GM12878 (cell line): ENCODE results near the gene ZMIZ1. TPM values are rescaled to one million over a fixed set of nuclear protein-coding genes. Genes with fewer than 3 reads are reported as not detected.

ENCODE experiments used
- ATAC-seq: fragments of 200-7000 bp; cut with Tn5 transposase; 3 replicates; pipeline ENCODE4 v1.9.1; 2020; ENCODE audit warnings: mild to moderate bottlenecking, moderate library complexity
- BruUV-seq: library from RNA; stranded (reverse); fragments of 400-500 nt; replicated peaks from 2 replicates; lab custom pipeline; 2021; lab: Mats Ljungman, UMichigan
- CTCF ChIA-PET: fragments of 300-600 bp; sonication (Branson Sonifier 250); formaldehyde crosslinking; extraction: SDS; loops from one replicate; lab custom pipeline; 2021; ENCODE audit warnings: inconsistent platforms; lab: Yijun Ruan, JAX
- POLR2A ChIA-PET: fragments of 350-600 bp; formaldehyde crosslinking; extraction: SDS; loops from one replicate; lab custom pipeline; 2021; ENCODE audit warnings: inconsistent platforms; lab: Charles Lee
- RAD21 ChIA-PET: fragments of 300-600 bp; sonication (Branson Sonifier 250); formaldehyde crosslinking; loops from one replicate; lab custom pipeline; 2023; ENCODE audit warnings: antibody characterized with exemption; ENCODE audit not compliant: unreplicated experiment; lab: Charles Lee
- SMC1A ChIA-PET: fragments of 300-600 bp; sonication (Branson Sonifier 250); formaldehyde crosslinking; loops from one replicate; lab custom pipeline; 2023; ENCODE audit not compliant: unreplicated experiment, uncharacterized antibody; lab: Charles Lee
- DNase-seq: peaks from one replicate; pipeline ENCODE4 v3.0.0-alpha.2; 2011; ENCODE audit warnings: low read depth, low spot score
- FAIRE-seq: peaks from 3 replicates; lab custom pipeline; 2011; peaks lifted over from hg19 to GRCh38; lab: Jason Lieb, UNC
- H2AFZ ChIP-seq: 2 replicates; pipeline ENCODE4 v1.6.0; 2011; ENCODE audit warnings: low read depth, low read length, control low read depth; ENCODE audit not compliant: control insufficient read depth
- H3K27ac ChIP-seq: 2 replicates; pipeline ENCODE4 v1.5.1; 2011; ENCODE audit warnings: control low read depth; ENCODE audit not compliant: control insufficient read depth, insufficient read depth
- H3K27me3 ChIP-seq, 2 experiments: replicated peaks in 1 of 2; 2 replicates each; pipeline versions ENCODE4 v1.6.0 to v1.6.1; 2011; ENCODE audit warnings: low read length in 1 of 2; ENCODE audit not compliant: control insufficient read depth in 2 of 2, insufficient read depth in 2 of 2
- H3K36me3 ChIP-seq, 2 experiments: 2 replicates each; pipeline ENCODE4 v1.5.1; 2011; ENCODE audit warnings: low read length in 1 of 2; ENCODE audit not compliant: control insufficient read depth in 2 of 2, insufficient read depth in 2 of 2
- H3K4me1 ChIP-seq: 2 replicates; pipeline ENCODE4 v1.6.1; 2011; ENCODE audit warnings: mild to moderate bottlenecking, low read length, moderate library complexity, mixed read lengths; ENCODE audit not compliant: control insufficient read depth, insufficient read depth
- H3K4me2 ChIP-seq: 2 replicates; pipeline ENCODE4 v1.6.0; 2011; ENCODE audit warnings: control low read depth; ENCODE audit not compliant: control insufficient read depth, insufficient read depth
- H3K4me3 ChIP-seq: fragments of 200-600 bp; sonication (generic); 2 replicates; pipeline ENCODE4 v1.5.1; 2016
- H3K79me2 ChIP-seq: 2 replicates; pipeline ENCODE4 v1.6.0; 2011; ENCODE audit warnings: low read length; ENCODE audit not compliant: control insufficient read depth, insufficient read depth
- H3K9ac ChIP-seq: 2 replicates; pipeline ENCODE4 v1.8.0; 2011; ENCODE audit warnings: low read length, control low read depth, mixed read lengths; ENCODE audit not compliant: control insufficient read depth, insufficient read depth
- H3K9me3 ChIP-seq: replicated peaks from 3 replicates; pipeline ENCODE4 v1.5.1; 2011; ENCODE audit warnings: mild to moderate bottlenecking, low read length; ENCODE audit not compliant: control insufficient read depth, insufficient read depth
- H4K20me1 ChIP-seq: 2 replicates; pipeline ENCODE4 v1.6.0; 2011; ENCODE audit not compliant: control insufficient read depth, insufficient read depth
- BACH1 ChIP-seq: fragments of 450-650 bp; IDR thresholded peaks from 2 replicates; pipeline ENCODE4 v1.6.1; 2017; ENCODE audit warnings: mild to moderate bottlenecking, borderline replicate concordance
- BHLHE40 ChIP-seq, 2 experiments: fragments of 450-650 bp in 1 of 2; IDR thresholded peaks; 2 replicates each; pipeline ENCODE4 v1.6.1; 2011 to 2017; ENCODE audit warnings: low read depth in 2 of 2, borderline replicate concordance in 1 of 2, improper control_type of control experiment in 1 of 2, low read length in 1 of 2, mild to moderate bottlenecking in 1 of 2
- MTA3 ChIP-seq: IDR thresholded peaks from 2 replicates; pipeline ENCODE4 v1.6.1; 2012; ENCODE audit warnings: low read length, inconsistent platforms, borderline replicate concordance
- NFXL1 ChIP-seq: fragments of 450-650 bp; IDR thresholded peaks from 2 replicates; pipeline ENCODE4 v1.6.1; 2017; ENCODE audit warnings: antibody characterized with exemption, mild to moderate bottlenecking, borderline replicate concordance
- RFX5 ChIP-seq: IDR thresholded peaks from 2 replicates; pipeline ENCODE4 v1.6.1; 2011; ENCODE audit warnings: low read depth, low read length, improper control_type of control experiment
- SRF ChIP-seq, 2 experiments: IDR thresholded peaks; 2 replicates each; pipeline ENCODE4 v1.6.1; 2011; ENCODE audit warnings: low read depth in 2 of 2, low read length in 2 of 2, mild to moderate bottlenecking in 1 of 2, moderate library complexity in 1 of 2
- USF1 ChIP-seq: IDR thresholded peaks from 2 replicates; pipeline ENCODE4 v1.6.1; 2011; ENCODE audit warnings: borderline replicate concordance, low read depth, mild to moderate bottlenecking, moderate library complexity, mixed read lengths, low read length; ENCODE audit not compliant: insufficient read depth; ENCODE audit errors: extremely low read length
- ZBED1 ChIP-seq: IDR thresholded peaks from 2 replicates; pipeline ENCODE4 v1.6.1; 2016; ENCODE audit warnings: borderline replicate concordance
- WGBS: methylation state at CpG from one replicate; pipeline ENCODE4 v1.1.6; 2016; ENCODE audit warnings: low lambda C conversion rate; ENCODE audit not compliant: insufficient replicate concordance, insufficient coverage; ENCODE audit errors: missing lambda C conversion rate; 5-methylcytosine and 5-hydroxymethylcytosine counted together
- in situ Hi-C: fragments of 300-500 bp; cut with MboI; formaldehyde crosslinking; loops from 9 replicates; pipeline ENCODE4 v1.14.3; 2018; ENCODE audit warnings: mixed read lengths
- intact Hi-C: fragments of 100-400 bp; cut with micrococcal nuclease; formaldehyde crosslinking; loops from one replicate; pipeline ENCODE4 v1.14.2; 2022; ENCODE audit not compliant: unreplicated experiment
- polyA plus RNA-seq, 11 experiments: library from polyadenylated mRNA; depleted of rRNA in 4 of 11; unstranded in 6 of 11; stranded (reverse) in 5 of 11; fragments of >200 nt; fragmentation: Nextera tagmentation in 4 of 11; fragmentation: Illumina TruSeq in 1 of 11; extraction: Ambion mirVana in 4 of 11; extraction: Trizol in 1 of 11; gene quantifications; 1 replicate in 1 of 11; 2 replicates in 10 of 11; pipeline versions ENCODE4 v1.2.1 to v1.2.3, GENCODE V29; 2011 to 2016; ENCODE audit warnings: inconsistent platforms in 2 of 11, missing spikeins in 2 of 11, low read depth in 1 of 11
- total RNA-seq, 4 experiments: library from RNA; depleted of rRNA in 3 of 4; stranded (reverse); fragments of >200 nt in 3 of 4; fragmentation: Illumina TruSeq in 1 of 4; extraction: Trizol in 1 of 4; gene quantifications; 2 replicates each; pipeline versions ENCODE4 v1.2.1 to v1.2.3, GENCODE V29; 2013 to 2021
- TF ChIP-seq, protein P1 (sequence below): fragments of 450-650 bp; IDR thresholded peaks from 2 replicates; pipeline ENCODE4 v1.6.1; 2014; ENCODE audit warnings: mild to moderate bottlenecking

The ZMIZ1 gene
- total and polyA plus RNA-seq, 10 of the 15 experiments (the other 5 are each of a cell fraction or from before 2014, with no cell fraction given), result 3.1 to 82.3 (median 14.9) TPM

DNA sequence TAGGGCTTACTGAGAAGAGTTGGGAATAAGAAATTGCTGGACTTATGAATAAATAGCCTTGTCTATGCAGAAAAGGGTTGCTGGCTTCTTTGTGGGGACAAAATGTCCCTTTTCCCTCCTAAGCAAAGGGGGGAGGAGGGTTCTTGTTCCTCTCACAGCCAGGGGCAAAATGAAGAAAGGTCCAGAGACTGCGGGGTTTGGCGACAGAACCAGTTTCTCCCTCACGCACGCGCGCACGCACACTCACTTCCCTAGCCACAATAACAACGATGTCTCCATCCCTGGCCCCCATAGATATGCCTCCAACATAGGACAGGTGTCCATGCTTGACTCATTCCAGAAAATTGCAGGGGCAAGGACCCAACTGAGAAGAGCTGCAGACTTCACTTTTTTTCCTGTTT, 3.3 kb downstream of the ZMIZ1 start:
- CTCF ChIA-PET, result no interaction called here
- FAIRE-seq (no peak), DNase-seq (no peak), ATAC-seq (no peak)
- RAD21 ChIA-PET, result interaction anchor here (0.6 kb wide), 1 partner anchor 35 kb away, joined by 3 read pairs; no protein-coding TSS in a partner anchor
- POLR2A ChIA-PET, result no interaction called here
- in situ Hi-C loops (no loop called here), intact Hi-C loops (no loop called here)
- Histone ChIP-seq H4K20me1 (no peaks in the 10 kb centered on the region), H3K79me2 (peaks cover 1% of the 10 kb centered on the region), H3K27ac (no peak overlapping the region), H3K4me2 (peak overlapping the region; percentile 26; the same call in 1 of the 2 replicates), H3K4me3 (no peak overlapping the region), H3K9me3 (no peaks in the 10 kb centered on the region), H3K27me3 (peaks cover 3 to 7% of the 10 kb centered on the region in 2 experiments), H3K9ac (no peak overlapping the region), H3K4me1 (peaks cover 18% of the 10 kb centered on the region), H3K36me3 (no peaks in the 10 kb centered on the region), H2AFZ (no peak overlapping the region)
- 79% methylated on average over 8 of the region's 8 CpGs for WGBS
- SMC1A ChIA-PET, result no interaction called here
- no peak for TF ChIP-seq RFX5
- no peak for TF ChIP-seq ZBED1
- no peak for TF ChIP-seq NFXL1
- TF ChIP-seq, protein P1, sequence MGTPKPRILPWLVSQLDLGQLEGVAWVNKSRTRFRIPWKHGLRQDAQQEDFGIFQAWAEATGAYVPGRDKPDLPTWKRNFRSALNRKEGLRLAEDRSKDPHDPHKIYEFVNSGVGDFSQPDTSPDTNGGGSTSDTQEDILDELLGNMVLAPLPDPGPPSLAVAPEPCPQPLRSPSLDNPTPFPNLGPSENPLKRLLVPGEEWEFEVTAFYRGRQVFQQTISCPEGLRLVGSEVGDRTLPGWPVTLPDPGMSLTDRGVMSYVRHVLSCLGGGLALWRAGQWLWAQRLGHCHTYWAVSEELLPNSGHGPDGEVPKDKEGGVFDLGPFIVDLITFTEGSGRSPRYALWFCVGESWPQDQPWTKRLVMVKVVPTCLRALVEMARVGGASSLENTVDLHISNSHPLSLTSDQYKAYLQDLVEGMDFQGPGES, result no peak
- no peak for TF ChIP-seq BHLHE40 (IDR thresholded peaks at IDR 0.05; ENCODE audit: borderline replicate concordance in 1 of 2, low read depth in 2 of 2, low read length in 1 of 2)
- TF ChIP-seq MTA3, result no peak
- TF ChIP-seq SRF (IDR thresholded peaks at IDR 0.05; ENCODE audit: low read depth in 2 of 2, low read length in 2 of 2), result no peak
- no peak for TF ChIP-seq BACH1
- no peak for TF ChIP-seq USF1
- BruUV-seq, result no TSS peak
